GM12872 (cell line): ENCODE results near the gene RMND5A.

Experiments used
- CTCF ChIP-seq: IDR thresholded peaks from 3 replicates; pipeline ENCODE4 v1.5.1; 2011; ENCODE audit warnings: low read depth, mild to moderate bottlenecking, low read length, moderate library complexity; ENCODE audit not compliant: insufficient read depth

The RMND5A gene

GRCh38 chr2:86747711-86748639 lies 27.9 kb downstream of the RMND5A start:
- TF ChIP-seq CTCF = no peak

GRCh38 chr2:86750240-86750839 lies 30.2 kb downstream of the RMND5A start:
- no peak for TF ChIP-seq CTCF

GRCh38 chr2:86751778-86752177 lies 31.7 kb downstream of the RMND5A start:
- TF ChIP-seq CTCF = no peak

- no peak for TF ChIP-seq CTCF
Measured at GRCh38 chr2:86752934-86753333, 32.8 kb downstream of the RMND5A start.

- no peak for TF ChIP-seq CTCF
Measured at GRCh38 chr2:86753606-86754005, 33.5 kb downstream of the RMND5A start.

- no peak for TF ChIP-seq CTCF
Measured at GRCh38 chr2:86758405-86758804, 38.3 kb downstream of the RMND5A start.

- no peak for TF ChIP-seq CTCF
Measured at GRCh38 chr2:86760371-86760770, 40.3 kb downstream of the RMND5A start.
